B cell (primary cell): ENCODE measurements around the gene MLXIP. TPM values are rescaled to one million over a fixed set of nuclear protein-coding genes. Genes with fewer than 3 reads are reported as not detected.

Experiments
- ATAC-seq: fragments of 200-7000 bp; cut with Tn5 transposase; one replicate; pipeline ENCODE4 v1.10.0; 2021; ENCODE audit warnings: low read depth, mild to moderate bottlenecking, moderate number of reproducible peaks, moderate library complexity
- CTCF ChIA-PET: fragments of 350-600 bp; sonication (Branson Sonifier 250); formaldehyde crosslinking; loops from one replicate; lab custom pipeline; 2021; ENCODE audit warnings: antibody characterized with exemption, inconsistent platforms; lab: Charles Lee
- POLR2A ChIA-PET: fragments of 350-600 bp; sonication (Branson Sonifier 250); formaldehyde crosslinking; loops from one replicate; lab custom pipeline; 2021; ENCODE audit warnings: antibody characterized with exemption; lab: Charles Lee
- DNase-seq: peaks from one replicate; pipeline ENCODE4 v3.0.0; 2013
- H2AFZ ChIP-seq: 2 replicates; pipeline ENCODE4 v1.6.1; 2012; ENCODE audit warnings: mild to moderate bottlenecking, low read depth, low read length; ENCODE audit not compliant: insufficient read depth, poor library complexity, severe bottlenecking
- H3K27ac ChIP-seq, 2 donors: 1 replicate in 1 of 2; 2 replicates in 1 of 2; pipeline ENCODE4 v1.5.1; 2012 to 2013; ENCODE audit warnings: low read length in 2 of 2, mild to moderate bottlenecking in 2 of 2, moderate library complexity in 1 of 2
- H3K27me3 ChIP-seq, 4 experiments: fragments of 200-600 bp in 1 of 4; sonication (generic) in 1 of 4; replicated peaks in 1 of 4; 1 replicate in 2 of 4; 2 replicates in 2 of 4; pipeline versions ENCODE4 v1.6.1 to v1.7.0; 2013 to 2016; ENCODE audit warnings: low read length in 3 of 4, mild to moderate bottlenecking in 2 of 4, mixed read lengths in 1 of 4, moderate library complexity in 1 of 4; ENCODE audit not compliant: insufficient read depth in 4 of 4, control insufficient read depth in 3 of 4; ENCODE audit errors: control extremely low read depth in 1 of 4
- H3K36me3 ChIP-seq, 2 experiments: replicated peaks in 1 of 2; 1 replicate in 1 of 2; 2 replicates in 1 of 2; pipeline versions ENCODE4 v1.6.1 to v1.7.1; 2013; ENCODE audit warnings: low read length in 1 of 2; ENCODE audit not compliant: insufficient read depth in 2 of 2, control insufficient read depth in 1 of 2; ENCODE audit errors: control extremely low read depth in 1 of 2, extremely low read depth in 1 of 2
- H3K4me1 ChIP-seq, 2 donors: fragments of 200-600 bp in 1 of 2; sonication (generic) in 1 of 2; 1 replicate in 1 of 2; 2 replicates in 1 of 2; pipeline versions ENCODE4 v1.5.1 to v1.6.1; 2013 to 2017; ENCODE audit warnings: low read length in 2 of 2; ENCODE audit not compliant: control insufficient read depth in 2 of 2, insufficient read depth in 2 of 2
- H3K4me2 ChIP-seq: replicated peaks from 2 replicates; pipeline ENCODE3; 2012; ENCODE audit warnings: mild to moderate bottlenecking, low read depth, low read length; ENCODE audit not compliant: poor library complexity, severe bottlenecking
- H3K4me3 ChIP-seq, 5 experiments: fragments of 200-600 bp in 1 of 5; sonication (generic) in 1 of 5; 1 replicate in 3 of 5; 2 replicates in 2 of 5; pipeline versions ENCODE4 v1.5.1 to v1.7.0; 2011 to 2016; ENCODE audit warnings: low read length in 4 of 5, mild to moderate bottlenecking in 4 of 5, low read depth in 2 of 5, control low read depth in 1 of 5, moderate library complexity in 1 of 5; ENCODE audit not compliant: insufficient read depth in 1 of 5; ENCODE audit errors: control extremely low read depth in 1 of 5, extremely low read depth in 1 of 5
- H3K79me2 ChIP-seq: fragments of 200-600 bp; sonication (generic); one replicate; pipeline ENCODE4 v1.6.0; 2016; ENCODE audit warnings: low read length; ENCODE audit not compliant: control insufficient read depth, insufficient read depth
- H3K9ac ChIP-seq: fragments of 200-600 bp; sonication (generic); 2 replicates; pipeline ENCODE4 v1.6.1; 2017; ENCODE audit warnings: mild to moderate bottlenecking, low read length, moderate library complexity
- H3K9me3 ChIP-seq, 3 donors: one replicate each; pipeline versions ENCODE4 v1.6.1 to v1.7.1; 2013; ENCODE audit warnings: low read length in 2 of 3; ENCODE audit not compliant: control insufficient read depth in 2 of 3, insufficient read depth in 1 of 3; ENCODE audit errors: control extremely low read depth in 1 of 3
- H4K20me1 ChIP-seq: 2 replicates; pipeline ENCODE4 v1.6.0; 2012; ENCODE audit warnings: mild to moderate bottlenecking, low read length; ENCODE audit not compliant: insufficient read depth, control insufficient read depth, poor library complexity, severe bottlenecking
- H3K27ac Mint-ChIP-seq: one replicate; pipeline ENCODE4 v1.8.0; 2021; ENCODE audit warnings: mixed read lengths
- H3K27me3 Mint-ChIP-seq: one replicate; pipeline ENCODE4 v1.8.0; 2021; ENCODE audit warnings: mixed read lengths
- H3K4me1 Mint-ChIP-seq: one replicate; pipeline ENCODE4 v1.8.0; 2021; ENCODE audit warnings: mixed read lengths
- H3K4me3 Mint-ChIP-seq: one replicate; pipeline ENCODE4 v1.8.0; 2021; ENCODE audit warnings: mixed read lengths
- H3K9me3 Mint-ChIP-seq: one replicate; pipeline ENCODE4 v1.8.0; 2022; ENCODE audit warnings: mixed read lengths; ENCODE audit not compliant: insufficient read depth
- EZH2 ChIP-seq: IDR thresholded peaks from 2 replicates; pipeline ENCODE4 v1.6.1; 2012; ENCODE audit warnings: borderline replicate concordance, low read depth, mild to moderate bottlenecking, moderate library complexity, low read length; ENCODE audit not compliant: insufficient read depth, poor library complexity, severe bottlenecking
- WGBS: methylation state at CpG from one replicate; pipeline ENCODE4 v1.1.5; 2013; ENCODE audit warnings: missing lambda C conversion rate; ENCODE audit not compliant: insufficient coverage; 5-methylcytosine and 5-hydroxymethylcytosine counted together
- intact Hi-C: fragments of 100-400 bp; cut with micrococcal nuclease; formaldehyde crosslinking; loops from one replicate; pipeline ENCODE4 v1.10.0; 2022
- polyA plus RNA-seq: library from polyadenylated mRNA; depleted of rRNA; stranded (reverse); fragments of >200 nt; gene quantifications from 2 replicates; pipeline ENCODE4 v1.2.3, GENCODE V29; 2012
- total RNA-seq, 2 donors: library from RNA; stranded (reverse); fragments of 120-200 nt in 1 of 2; gene quantifications; 1 replicate in 1 of 2; 2 replicates in 1 of 2; pipeline versions ENCODE4 v1.2.3 to v1.2.4, GENCODE V29; 2013 to 2022
- TF ChIP-seq, protein P1 (sequence below): fragments of 200-600 bp; IDR thresholded peaks from one replicate; pipeline ENCODE4 v1.8.0; 2022; ENCODE audit warnings: antibody characterized with exemption, mild to moderate bottlenecking

The MLXIP gene
- total and polyA plus RNA-seq, 2 donors (not counting 1 experiment from before 2014, with no cell fraction given), result 28.1 to 91.2 TPM

DNA sequence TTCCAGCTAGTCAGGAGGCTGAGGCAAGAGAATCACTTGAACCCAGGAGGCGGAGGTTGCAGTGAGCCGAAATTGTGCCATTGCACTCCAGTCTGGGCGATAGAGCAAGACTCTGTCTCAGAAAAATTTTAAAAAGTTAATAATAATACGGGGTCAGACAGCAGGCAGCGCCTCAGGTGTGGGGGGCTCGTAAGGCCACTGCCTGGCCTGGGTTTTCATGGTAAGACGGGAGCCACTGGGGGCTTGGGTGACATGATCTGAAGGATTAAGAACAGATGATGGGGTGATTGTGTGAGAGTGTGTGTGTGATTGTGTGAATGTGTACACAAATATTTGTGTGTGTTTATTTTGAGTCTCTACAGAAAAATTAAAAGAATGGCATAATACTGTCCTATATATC is 33.3 kb upstream of the MLXIP start:
- H3K27ac ChIP-seq, result no peak overlapping the region
- DNase-seq (no peak), ATAC-seq (no peak)
- H3K27me3 ChIP-seq, result no peaks in the 10 kb centered on the region
- H3K4me1 Mint-ChIP-seq, result no peaks in the 10 kb centered on the region
- POLR2A ChIA-PET, result no interaction called here
- H3K79me2 ChIP-seq, result peaks cover 11% of the 10 kb centered on the region
- H3K27me3 Mint-ChIP-seq, result no peaks in the 10 kb centered on the region
- H3K4me2 ChIP-seq, result no peak overlapping the region
- intact Hi-C loops, result no loop called here
- H2AFZ ChIP-seq, result no peak overlapping the region
- TF ChIP-seq, protein P1, sequence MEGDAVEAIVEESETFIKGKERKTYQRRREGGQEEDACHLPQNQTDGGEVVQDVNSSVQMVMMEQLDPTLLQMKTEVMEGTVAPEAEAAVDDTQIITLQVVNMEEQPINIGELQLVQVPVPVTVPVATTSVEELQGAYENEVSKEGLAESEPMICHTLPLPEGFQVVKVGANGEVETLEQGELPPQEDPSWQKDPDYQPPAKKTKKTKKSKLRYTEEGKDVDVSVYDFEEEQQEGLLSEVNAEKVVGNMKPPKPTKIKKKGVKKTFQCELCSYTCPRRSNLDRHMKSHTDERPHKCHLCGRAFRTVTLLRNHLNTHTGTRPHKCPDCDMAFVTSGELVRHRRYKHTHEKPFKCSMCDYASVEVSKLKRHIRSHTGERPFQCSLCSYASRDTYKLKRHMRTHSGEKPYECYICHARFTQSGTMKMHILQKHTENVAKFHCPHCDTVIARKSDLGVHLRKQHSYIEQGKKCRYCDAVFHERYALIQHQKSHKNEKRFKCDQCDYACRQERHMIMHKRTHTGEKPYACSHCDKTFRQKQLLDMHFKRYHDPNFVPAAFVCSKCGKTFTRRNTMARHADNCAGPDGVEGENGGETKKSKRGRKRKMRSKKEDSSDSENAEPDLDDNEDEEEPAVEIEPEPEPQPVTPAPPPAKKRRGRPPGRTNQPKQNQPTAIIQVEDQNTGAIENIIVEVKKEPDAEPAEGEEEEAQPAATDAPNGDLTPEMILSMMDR, result no peak
- no peak for TF ChIP-seq EZH2
- no peaks in the 10 kb centered on the region for H3K9me3 Mint-ChIP-seq
- no peaks in the 10 kb centered on the region for H3K9me3 ChIP-seq
- 99% methylated on average over 7 of the region's 7 CpGs for WGBS
- no peaks in the 10 kb centered on the region for H3K4me1 ChIP-seq
- CTCF ChIA-PET, result interaction anchor here (1.4 kb wide), 1 partner anchor 78 kb away, joined by 4 read pairs; no protein-coding TSS in a partner anchor
- no peak overlapping the region for H3K9ac ChIP-seq
- no peak overlapping the region for H3K4me3 ChIP-seq
- peaks cover 51% of the 10 kb centered on the region for H4K20me1 ChIP-seq
- H3K4me3 Mint-ChIP-seq, result no peak overlapping the region
- H3K27ac Mint-ChIP-seq, result no peak overlapping the region
- peaks cover 0 to 67% of the 10 kb centered on the region in 2 experiments for H3K36me3 ChIP-seq

DNA sequence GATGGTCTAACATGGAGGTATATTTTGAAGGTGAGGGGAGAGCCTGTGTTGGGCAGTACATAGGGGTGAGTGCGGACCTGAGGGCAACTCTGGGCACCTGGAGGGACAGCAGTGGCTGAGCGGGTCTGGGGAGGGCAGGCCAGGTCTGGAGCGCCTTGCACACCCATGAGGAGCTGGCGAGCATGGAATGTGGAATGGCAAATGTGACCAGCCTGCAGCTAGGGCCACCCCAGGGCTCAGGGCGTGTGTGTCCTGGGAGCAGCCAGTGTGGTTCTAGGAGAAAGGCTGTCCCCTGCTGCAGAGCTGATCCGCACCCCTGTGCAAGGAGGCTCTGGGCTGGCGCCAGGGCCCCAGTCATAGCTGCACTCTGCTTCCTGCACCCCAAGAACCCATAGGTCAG is 32.4 kb upstream of the MLXIP start:
- ChIA-PET POLR2A (no interaction called here), CTCF (interaction anchor here (0.6 to 1.2 kb wide), 3 partner anchors 9 to 77 kb away, joined by 3 to 8 read pairs (median 4); no protein-coding TSS in a partner anchor)
- H3K27ac ChIP-seq, result no peak overlapping the region
- no peaks in the 10 kb centered on the region for H3K4me1 ChIP-seq
- no peak overlapping the region for H3K4me3 ChIP-seq
- TF ChIP-seq EZH2, result no peak
- TF ChIP-seq, protein P1, result no peak
- H3K9ac ChIP-seq, result no peak overlapping the region
- peaks cover 3% of the 10 kb centered on the region for H3K79me2 ChIP-seq
- no peaks in the 10 kb centered on the region for H3K9me3 ChIP-seq
- Mint-ChIP-seq H3K9me3 (no peaks in the 10 kb centered on the region), H3K4me1 (no peaks in the 10 kb centered on the region), H3K4me3 (no peak overlapping the region), H3K27me3 (no peaks in the 10 kb centered on the region), H3K27ac (no peak overlapping the region)
- H3K27me3 ChIP-seq, result no peaks in the 10 kb centered on the region
- peaks cover 0 to 65% of the 10 kb centered on the region in 2 experiments for H3K36me3 ChIP-seq
- peaks cover 49% of the 10 kb centered on the region for H4K20me1 ChIP-seq
- WGBS, result 90% methylated on average over 7 of the region's 7 CpGs
- no peak overlapping the region for H2AFZ ChIP-seq
- intact Hi-C loops, result no loop called here
- DNase-seq (no peak), ATAC-seq (no peak)
- no peak overlapping the region for H3K4me2 ChIP-seq
